Raji (cell line): ENCODE measurements around the gene SCUBE2.

Experiments used
- POLR2A ChIP-seq: IDR thresholded peaks from 2 replicates; pipeline ENCODE4 v1.6.1; 2011; ENCODE audit warnings: low read depth, low read length, control low read depth; ENCODE audit not compliant: insufficient read depth

SCUBE2 gene

GRCh38 chr11:9123595-9124304 is 32.4 kb upstream of the SCUBE2 start:
- TF ChIP-seq POLR2A, result no peak

- TF ChIP-seq POLR2A, result no peak
Measured at GRCh38 chr11:9121469-9121796, 30.0 kb upstream of the SCUBE2 start.

GRCh38 chr11:9120664-9121468 is 29.5 kb upstream of the SCUBE2 start:
- TF ChIP-seq POLR2A, result no peak

- no peak for TF ChIP-seq POLR2A
Measured at GRCh38 chr11:9118277-9118676, 26.9 kb upstream of the SCUBE2 start.

GRCh38 chr11:9112075-9112474 is 20.7 kb upstream of the SCUBE2 start:
- no peak for TF ChIP-seq POLR2A

GRCh38 chr11:9109858-9110731 is 18.7 kb upstream of the SCUBE2 start:
- TF ChIP-seq POLR2A, result no peak

- no peak for TF ChIP-seq POLR2A
Measured at GRCh38 chr11:9104580-9104979, 13.2 kb upstream of the SCUBE2 start.

GRCh38 chr11:9103542-9104276 is 12.3 kb upstream of the SCUBE2 start:
- TF ChIP-seq POLR2A, result no peak

GRCh38 chr11:9099617-9100016 is 8.2 kb upstream of the SCUBE2 start:
- TF ChIP-seq POLR2A, result no peak

GRCh38 chr11:9096427-9096826 is 5.0 kb upstream of the SCUBE2 start:
- no peak for TF ChIP-seq POLR2A

GRCh38 chr11:9095421-9095820 is 4.0 kb upstream of the SCUBE2 start:
- TF ChIP-seq POLR2A, result no peak

GRCh38 chr11:9094420-9094819 is 3.0 kb upstream of the SCUBE2 start:
- TF ChIP-seq POLR2A, result no peak

- TF ChIP-seq POLR2A, result no peak
Measured at GRCh38 chr11:9092853-9093778, 1.7 kb upstream of the SCUBE2 start.

- TF ChIP-seq POLR2A, result no peak
Measured at GRCh38 chr11:9092072-9092471, 673 bp upstream of the SCUBE2 start.

- no peak for TF ChIP-seq POLR2A
Measured at GRCh38 chr11:9090488-9091043, 833 bp downstream of the SCUBE2 start.
